Fibroblast of mammary gland (primary cell): Measurements from ENCODE around the gene TARS3.
A peak's percentile ranks its signal among the peaks of the same experiment; 100 is the strongest.

ENCODE experiments used
- DNase-seq: peaks from one replicate; pipeline ENCODE4 v3.0.0-alpha.2; 2010; ENCODE audit warnings: low read depth
- H3K4me3 ChIP-seq: 2 replicates; pipeline ENCODE4 v1.5.1; 2011; ENCODE audit warnings: low read depth, mild to moderate bottlenecking, low read length, moderate library complexity; ENCODE audit not compliant: control insufficient read depth
- CTCF ChIP-seq: conservative IDR thresholded peaks from 2 replicates; pipeline ENCODE4 v1.5.1; 2011; ENCODE audit warnings: low read depth, low read length, inconsistent platforms; ENCODE audit not compliant: control insufficient read depth, insufficient read depth

TARS3 gene

DNA sequence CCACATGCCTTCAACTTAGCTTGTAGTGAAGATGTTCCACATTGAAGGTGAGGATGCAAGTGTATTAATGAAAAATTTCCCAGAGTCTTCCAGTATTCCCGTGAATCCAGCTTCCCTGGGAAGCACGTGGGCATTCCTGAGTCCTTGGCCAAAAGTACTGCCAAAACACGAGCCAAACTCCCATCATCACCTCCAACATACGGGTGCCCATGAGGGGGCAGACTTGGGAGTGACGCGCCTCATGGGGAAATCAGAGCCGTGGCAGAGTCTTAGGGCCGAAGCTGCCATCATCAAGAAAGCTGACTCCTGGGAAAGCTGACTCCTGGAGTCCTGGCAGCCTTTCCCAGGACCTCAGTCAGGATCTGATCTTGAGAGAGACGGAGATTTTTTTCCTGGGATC lies 52.0 kb downstream of the TARS3 start:
- DNase-seq, result peak; percentile 28
- TF ChIP-seq CTCF, result no peak
- no peak overlapping the region for H3K4me3 ChIP-seq

DNA sequence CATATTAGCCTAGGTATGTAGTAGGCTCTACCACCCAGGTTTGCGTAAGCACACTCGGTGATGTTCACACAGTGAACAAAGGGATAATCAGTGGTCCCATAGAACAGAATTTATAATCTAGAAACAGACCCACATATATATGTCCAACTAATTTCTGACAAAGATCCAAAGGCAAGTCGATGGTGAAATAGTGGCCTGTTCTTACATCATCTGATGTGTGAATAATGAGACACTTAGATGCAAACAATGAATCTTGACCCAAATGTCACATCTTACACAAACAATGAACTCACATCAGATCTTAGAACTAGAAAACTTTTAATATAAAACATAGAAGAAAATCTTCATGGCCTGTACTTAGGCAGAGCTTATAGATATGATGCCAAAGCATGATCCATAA lies 54.5 kb downstream of the TARS3 start:
- DNase-seq, result peak; percentile 48
- no peak for TF ChIP-seq CTCF
- H3K4me3 ChIP-seq, result no peak overlapping the region

- H3K4me3 ChIP-seq, result no peak overlapping the region
- DNase-seq, result no peak
- no peak for TF ChIP-seq CTCF
Measured at GRCh38 chr15:101667881-101668280, 56.4 kb downstream of the TARS3 start.

GRCh38 chr15:101664303-101664913 lies 59.9 kb downstream of the TARS3 start:
- TF ChIP-seq CTCF, result peak; percentile 30
- H3K4me3 ChIP-seq, result no peak overlapping the region
- peak; percentile 28 for DNase-seq

DNA sequence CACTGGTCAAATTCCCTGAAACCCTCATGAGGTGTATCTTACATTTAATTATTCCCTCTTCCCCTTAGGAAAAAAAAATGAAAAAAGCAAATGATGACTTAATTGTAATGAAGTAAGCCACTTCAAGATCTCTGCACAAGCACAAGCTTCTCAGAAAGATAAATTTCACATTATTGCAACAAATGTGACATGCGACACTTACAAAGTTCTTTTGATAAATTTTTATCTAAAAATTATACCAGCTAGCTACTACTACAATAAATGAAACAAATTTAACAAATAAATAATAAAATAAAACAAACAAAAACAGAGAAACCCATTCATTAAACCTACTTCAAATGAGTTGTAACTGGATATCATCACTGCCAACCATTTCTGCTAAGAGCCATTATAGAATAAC lies 62.1 kb downstream of the TARS3 start:
- no peak overlapping the region for H3K4me3 ChIP-seq
- no peak for TF ChIP-seq CTCF
- no peak for DNase-seq

DNA sequence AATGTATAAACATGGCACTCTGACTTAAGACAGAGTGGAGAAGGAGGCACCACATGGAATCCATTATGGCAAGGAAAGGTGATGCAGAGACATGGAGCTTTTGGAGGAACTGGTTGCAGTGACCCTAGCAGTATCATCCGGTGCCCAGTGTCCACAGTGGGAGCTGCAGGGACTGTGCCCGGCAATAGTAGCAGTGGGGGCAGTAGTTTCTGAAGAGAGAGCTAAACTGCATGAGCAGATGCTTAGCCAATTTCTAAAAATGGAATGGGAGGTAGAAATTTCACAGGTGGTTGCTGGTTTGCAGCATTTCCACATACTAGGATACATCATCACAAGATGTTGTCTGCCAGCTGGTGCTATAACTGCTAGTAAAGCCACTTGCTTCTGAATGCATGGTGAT lies 64.3 kb downstream of the TARS3 start:
- no peak for DNase-seq
- TF ChIP-seq CTCF, result no peak
- H3K4me3 ChIP-seq, result no peak overlapping the region
